Smooth muscle cell (in vitro differentiated cells): Measurements from ENCODE around the gene CDK5RAP1. TPM values are rescaled to one million over a fixed set of nuclear protein-coding genes. Genes with fewer than 3 reads are reported as not detected.

ENCODE experiments used
- DNase-seq: peaks from one replicate; lab custom pipeline; 2025; ENCODE audit not compliant: unreplicated experiment; lab: John Stamatoyannopoulos, UW
- H2AFZ ChIP-seq: fragments of 200-600 bp; sonication (generic); 2 replicates; pipeline ENCODE4 v1.6.0; 2016; ENCODE audit warnings: antibody characterized with exemption, low read depth, mild to moderate bottlenecking
- H3F3A ChIP-seq: fragments of 200-600 bp; sonication (generic); 2 replicates; pipeline ENCODE4 v1.6.0; 2017; ENCODE audit warnings: antibody characterized with exemption, low read depth
- H3K27ac ChIP-seq: fragments of 200-600 bp; sonication (generic); 2 replicates; pipeline ENCODE4 v1.5.1; 2016; ENCODE audit warnings: low read depth, mild to moderate bottlenecking
- H3K27me3 ChIP-seq: fragments of 200-600 bp; sonication (generic); 2 replicates; pipeline ENCODE4 v1.6.1; 2016; ENCODE audit warnings: low read depth, mild to moderate bottlenecking
- H3K36me3 ChIP-seq: fragments of 200-600 bp; sonication (generic); 2 replicates; pipeline ENCODE4 v1.5.1; 2016; ENCODE audit warnings: low read depth
- H3K4me1 ChIP-seq: fragments of 200-600 bp; sonication (generic); 2 replicates; pipeline ENCODE4 v1.5.1; 2016; ENCODE audit warnings: low read depth
- H3K4me2 ChIP-seq: fragments of 200-600 bp; sonication (generic); 2 replicates; pipeline ENCODE4 v1.6.0; 2016; ENCODE audit warnings: mild to moderate bottlenecking
- H3K4me3 ChIP-seq: fragments of 200-600 bp; sonication (generic); 2 replicates; pipeline ENCODE4 v1.5.1; 2016; ENCODE audit warnings: mild to moderate bottlenecking
- H3K79me2 ChIP-seq: fragments of 200-600 bp; sonication (generic); 2 replicates; pipeline ENCODE4 v1.6.0; 2016; ENCODE audit warnings: low read depth, mild to moderate bottlenecking
- H3K9ac ChIP-seq: fragments of 200-600 bp; sonication (generic); 2 replicates; pipeline ENCODE4 v1.6.0; 2016; ENCODE audit warnings: low read depth
- H3K9me3 ChIP-seq: fragments of 200-600 bp; sonication (generic); replicated peaks from 2 replicates; pipeline ENCODE4 v1.5.1; 2016; ENCODE audit warnings: low read depth
- H4K20me1 ChIP-seq: fragments of 200-600 bp; sonication (generic); 2 replicates; pipeline ENCODE4 v1.6.0; 2016; ENCODE audit warnings: low read depth
- WGBS: methylation state at CpG from one replicate; pipeline ENCODE4 v1.1.7; 2016; ENCODE audit warnings: low lambda C conversion rate; 5-methylcytosine and 5-hydroxymethylcytosine counted together
- polyA plus RNA-seq: library from polyadenylated mRNA; unstranded; fragments of >200 nt; fragmentation: Nextera tagmentation; extraction: Ambion mirVana; gene quantifications from 2 replicates; pipeline ENCODE4 v1.2.1, GENCODE V29; 2016
- total RNA-seq: library from RNA; depleted of rRNA; stranded (reverse); fragments of >200 nt; gene quantifications from 2 replicates; pipeline ENCODE4 v1.2.3, GENCODE V29; 2014
- TF ChIP-seq, protein P1 (sequence below): fragments of 200-600 bp; sonication (generic); IDR thresholded peaks from 2 replicates; pipeline ENCODE4 v1.5.1; 2017; ENCODE audit warnings: borderline replicate concordance, mild to moderate bottlenecking, antibody characterized with exemption; ENCODE audit not compliant: insufficient read depth, poor library complexity, severe bottlenecking

The CDK5RAP1 gene
- total RNA-seq (29.5 and 30.3 TPM in 2 replicates), polyA plus RNA-seq (54.7 and 65.9 TPM in 2 replicates)

- TF ChIP-seq, protein P1, sequence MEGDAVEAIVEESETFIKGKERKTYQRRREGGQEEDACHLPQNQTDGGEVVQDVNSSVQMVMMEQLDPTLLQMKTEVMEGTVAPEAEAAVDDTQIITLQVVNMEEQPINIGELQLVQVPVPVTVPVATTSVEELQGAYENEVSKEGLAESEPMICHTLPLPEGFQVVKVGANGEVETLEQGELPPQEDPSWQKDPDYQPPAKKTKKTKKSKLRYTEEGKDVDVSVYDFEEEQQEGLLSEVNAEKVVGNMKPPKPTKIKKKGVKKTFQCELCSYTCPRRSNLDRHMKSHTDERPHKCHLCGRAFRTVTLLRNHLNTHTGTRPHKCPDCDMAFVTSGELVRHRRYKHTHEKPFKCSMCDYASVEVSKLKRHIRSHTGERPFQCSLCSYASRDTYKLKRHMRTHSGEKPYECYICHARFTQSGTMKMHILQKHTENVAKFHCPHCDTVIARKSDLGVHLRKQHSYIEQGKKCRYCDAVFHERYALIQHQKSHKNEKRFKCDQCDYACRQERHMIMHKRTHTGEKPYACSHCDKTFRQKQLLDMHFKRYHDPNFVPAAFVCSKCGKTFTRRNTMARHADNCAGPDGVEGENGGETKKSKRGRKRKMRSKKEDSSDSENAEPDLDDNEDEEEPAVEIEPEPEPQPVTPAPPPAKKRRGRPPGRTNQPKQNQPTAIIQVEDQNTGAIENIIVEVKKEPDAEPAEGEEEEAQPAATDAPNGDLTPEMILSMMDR, result no peak
These were observed at the start of gene CDK5RAP1 for GRCh38 chr20:33401184-33401920. Gene CDK5RAP1, minus strand, starts transcription at chr20:33401519. Its CDS starts 4,455 bp downstream, at chr20:33397064.

GRCh38 chr20:33450867-33451266, 49.5 kb upstream of the CDK5RAP1 start:
- H2AFZ ChIP-seq, result no peak overlapping the region
- H4K20me1 ChIP-seq, result no peaks in the 10 kb centered on the region
- no peak overlapping the region for H3K4me2 ChIP-seq
- no peaks in the 10 kb centered on the region for H3K4me1 ChIP-seq
- WGBS, result 80% methylated on average over 4 of the region's 4 CpGs
- H3K27ac ChIP-seq, result no peak overlapping the region
- H3K4me3 ChIP-seq, result no peak overlapping the region
- DNase-seq, result no peak
- no peaks in the 10 kb centered on the region for H3F3A ChIP-seq
- H3K79me2 ChIP-seq, result no peaks in the 10 kb centered on the region
- no peaks in the 10 kb centered on the region for H3K36me3 ChIP-seq
- no peaks in the 10 kb centered on the region for H3K27me3 ChIP-seq
- H3K9me3 ChIP-seq, result no peaks in the 10 kb centered on the region
- no peak overlapping the region for H3K9ac ChIP-seq
- TF ChIP-seq, protein P1, result no peak

More at GRCh38 chr20:33401184-33401920, at the start of gene CDK5RAP1:
- H3K79me2 ChIP-seq, result peaks cover 58% of the 10 kb centered on the region
- no peaks in the 10 kb centered on the region for H3K9me3 ChIP-seq
- peak within 1 kb of the TSS; percentile 86 for H3K4me3 ChIP-seq
- WGBS, result under 1% methylated on average over 43 of the region's 43 CpGs
- H3K4me2 ChIP-seq, result peak within 1 kb of the TSS; percentile 99
- H3K36me3 ChIP-seq, result no peaks in the 10 kb centered on the region
- H3K27ac ChIP-seq, result peak within 1 kb of the TSS; percentile 13
- H3F3A ChIP-seq, result no peaks in the 10 kb centered on the region
- no peaks in the 10 kb centered on the region for H4K20me1 ChIP-seq
- DNase-seq, result peak; percentile 17
- H3K9ac ChIP-seq, result peak within 1 kb of the TSS; percentile 89
- peak within 1 kb of the TSS; percentile 74 for H2AFZ ChIP-seq
- H3K27me3 ChIP-seq, result no peaks in the 10 kb centered on the region
- H3K4me1 ChIP-seq, result peaks cover 7% of the 10 kb centered on the region

GRCh38 chr20:33445881-33446625, 44.7 kb upstream of the CDK5RAP1 start:
- Histone ChIP-seq H4K20me1 (no peaks in the 10 kb centered on the region), H3K79me2 (peaks cover 7% of the 10 kb centered on the region), H2AFZ (no peak overlapping the region), H3K9ac (no peak overlapping the region), H3K27me3 (no peaks in the 10 kb centered on the region), H3K9me3 (no peaks in the 10 kb centered on the region), H3K4me3 (no peak overlapping the region), H3K27ac (no peak overlapping the region), H3K4me1 (no peaks in the 10 kb centered on the region), H3K36me3 (no peaks in the 10 kb centered on the region), H3K4me2 (no peak overlapping the region), H3F3A (no peaks in the 10 kb centered on the region)
- no peak for DNase-seq
- WGBS, result 91% methylated on average over 4 of the region's 4 CpGs
- TF ChIP-seq, protein P1, result no peak
